Activated CD8-positive, alpha-beta T cell treated with anti-CD3 and anti-CD28 coated beads for 36 hours (primary cell): ENCODE results near the gene RAD51B. TPM values are rescaled to one million over a fixed set of nuclear protein-coding genes. Genes with fewer than 3 reads are reported as not detected.

Experiments
- ATAC-seq: fragments of 200-7000 bp; cut with Tn5 transposase; one replicate; pipeline ENCODE4 v1.10.0; 2021; ENCODE audit warnings: mild to moderate bottlenecking, moderate library complexity
- CTCF ChIA-PET: fragments of 350-600 bp; sonication (Branson Sonifier 250); formaldehyde crosslinking; loops from one replicate; lab custom pipeline; 2021; ENCODE audit warnings: antibody characterized with exemption; lab: Charles Lee
- POLR2A ChIA-PET: fragments of 350-600 bp; sonication (Branson Sonifier 250); formaldehyde crosslinking; loops from one replicate; lab custom pipeline; 2021; ENCODE audit warnings: antibody characterized with exemption; lab: Charles Lee
- DNase-seq: peaks from one replicate; pipeline ENCODE4 v3.0.0-alpha.2; 2020
- H3K27ac Mint-ChIP-seq: one replicate; pipeline ENCODE4 v1.8.0; 2021; ENCODE audit warnings: mild to moderate bottlenecking, mixed read lengths
- H3K27me3 Mint-ChIP-seq: one replicate; pipeline ENCODE4 v1.8.0; 2021; ENCODE audit warnings: mixed read lengths
- H3K36me3 Mint-ChIP-seq: one replicate; pipeline ENCODE4 v1.8.0; 2021; ENCODE audit warnings: low read depth, mixed read lengths
- H3K4me1 Mint-ChIP-seq: one replicate; pipeline ENCODE4 v1.8.0; 2021; ENCODE audit warnings: low read depth, mixed read lengths
- H3K4me3 Mint-ChIP-seq: one replicate; pipeline ENCODE4 v1.8.0; 2021; ENCODE audit warnings: mild to moderate bottlenecking, moderate library complexity, mixed read lengths
- H3K9me3 Mint-ChIP-seq: one replicate; pipeline ENCODE4 v1.8.0; 2021; ENCODE audit warnings: mixed read lengths
- CTCF ChIP-seq: fragments of 200-600 bp; IDR thresholded peaks from one replicate; pipeline ENCODE4 v1.8.0; 2022; ENCODE audit warnings: antibody characterized with exemption, mild to moderate bottlenecking
- intact Hi-C: fragments of 100-400 bp; cut with micrococcal nuclease; formaldehyde crosslinking; loops from one replicate; pipeline ENCODE4 v1.10.0; 2022
- total RNA-seq, 2 experiments: library from RNA; stranded (reverse); gene quantifications; one replicate each; pipeline ENCODE4 v1.2.3, GENCODE V29; 2021

Gene RAD51B
- total RNA-seq, 2 experiments from 2014 or later: 38.2 to 40.6 TPM

DNA sequence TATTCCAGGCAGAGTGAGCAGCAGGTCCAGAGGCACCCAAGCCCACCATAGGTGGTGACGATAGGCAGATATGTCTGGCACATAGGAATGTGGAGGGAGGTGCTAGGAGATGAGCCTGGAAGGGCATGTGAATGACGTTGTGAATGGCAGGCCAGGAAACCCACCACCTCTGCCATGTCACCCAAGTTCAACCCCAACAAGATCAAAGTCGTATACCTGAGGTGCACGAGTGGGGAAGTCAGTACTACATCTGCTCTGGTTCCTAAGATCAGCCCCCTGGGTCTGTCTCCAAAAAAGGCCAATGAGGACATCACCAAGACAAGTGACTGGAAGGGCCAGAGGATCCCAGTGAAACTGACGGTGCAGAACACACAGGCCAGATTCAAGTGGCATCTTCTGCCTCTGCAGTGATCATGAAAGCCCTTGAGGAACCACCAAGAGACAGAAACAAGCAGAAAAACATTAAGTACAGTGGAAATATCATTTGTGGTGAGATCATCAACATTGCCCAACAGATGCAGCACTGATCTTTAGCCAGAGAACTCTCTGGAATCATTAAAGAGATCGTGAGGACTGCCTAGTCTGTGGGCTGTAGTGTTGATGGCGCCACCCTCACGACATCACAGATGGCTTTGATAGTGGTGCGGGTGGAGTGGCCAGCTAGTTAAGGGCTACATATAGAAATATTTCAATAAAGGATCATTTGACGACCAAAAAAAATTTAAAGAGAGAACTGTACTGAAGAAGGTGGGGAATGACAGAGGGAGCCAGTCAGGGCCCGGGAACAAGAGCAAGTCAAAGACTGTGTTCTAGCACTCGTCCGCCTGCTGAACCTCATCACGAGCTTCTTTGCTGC is 873.6 kb downstream of the RAD51B start:
- Mint-ChIP-seq H3K4me3 (no peak overlapping the region), H3K36me3 (no peaks in the 10 kb centered on the region), H3K27me3 (no peaks in the 10 kb centered on the region), H3K9me3 (peaks cover 1% of the 10 kb centered on the region), H3K27ac (no peak overlapping the region), H3K4me1 (peaks cover 14% of the 10 kb centered on the region)
- no peak for ATAC-seq
- TF ChIP-seq CTCF: no peak
- ChIA-PET POLR2A (interaction anchor here (1.4 to 1.9 kb wide), 3 partner anchors 8 to 29 kb away, joined by 5 to 7 read pairs (median 5); no protein-coding TSS in a partner anchor), CTCF (interaction anchor here (1.0 kb wide), 1 partner anchor 749 kb away, joined by 4 read pairs; no protein-coding TSS in a partner anchor)
- intact Hi-C loops: no loop called here
- DNase-seq: no peak

GRCh38 chr14:68693926-68694325 is 874.3 kb downstream of the RAD51B start:
- DNase-seq: no peak
- CTCF ChIA-PET: interaction anchor here (0.6 to 1.5 kb wide), 3 partner anchors 8 to 750 kb away, joined by 3 to 4 read pairs (median 4); no protein-coding TSS in a partner anchor
- no peak for ATAC-seq
- Mint-ChIP-seq H3K36me3 (no peaks in the 10 kb centered on the region), H3K27ac (no peak overlapping the region), H3K9me3 (peaks cover 1% of the 10 kb centered on the region), H3K4me3 (no peak overlapping the region), H3K4me1 (peaks cover 14% of the 10 kb centered on the region), H3K27me3 (no peaks in the 10 kb centered on the region)
- intact Hi-C loops: no loop called here
- POLR2A ChIA-PET: interaction anchor here (1.4 to 1.9 kb wide), 3 partner anchors 8 to 30 kb away, joined by 5 to 7 read pairs (median 5); no protein-coding TSS in a partner anchor
- no peak for TF ChIP-seq CTCF

DNA sequence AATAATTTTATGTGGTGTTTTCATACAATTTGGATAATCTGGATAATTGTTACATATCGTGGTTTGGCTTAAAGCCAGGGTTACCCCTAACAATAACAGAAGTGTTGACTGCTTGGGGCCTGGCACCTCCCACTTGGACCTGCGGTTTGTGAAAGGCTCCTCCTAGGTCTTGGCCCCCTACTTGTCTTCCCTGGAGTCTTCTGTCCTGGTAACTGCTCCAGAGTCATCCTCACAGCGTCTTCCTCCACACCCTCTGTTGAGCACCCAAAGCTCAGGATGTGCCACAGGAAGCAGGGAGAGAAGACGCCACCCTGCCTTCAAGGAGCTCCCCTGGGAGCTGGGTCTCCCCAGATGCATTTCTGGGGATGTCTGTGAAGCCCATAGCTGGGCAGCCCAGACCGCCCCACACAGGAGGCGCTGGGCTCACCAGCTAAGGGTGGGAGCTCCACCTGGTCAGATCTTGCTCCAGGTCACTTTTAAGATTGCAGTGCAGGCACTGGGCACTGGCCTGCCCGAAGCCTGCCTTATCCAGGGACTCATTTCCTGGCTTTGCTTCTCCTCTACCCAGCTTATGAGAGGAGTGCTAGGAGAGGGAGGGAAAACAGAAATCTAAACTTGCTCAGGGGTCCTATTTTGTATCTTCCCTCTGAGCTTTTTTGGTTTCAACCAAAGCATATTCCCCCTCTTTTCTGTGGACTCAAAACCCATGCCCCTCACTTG is 875.1 kb downstream of the RAD51B start:
- CTCF ChIA-PET: interaction anchor here (0.5 to 1.5 kb wide), 3 partner anchors 8 to 59 kb away, joined by 3 to 4 read pairs (median 3); no protein-coding TSS in a partner anchor
- H3K36me3 Mint-ChIP-seq: no peaks in the 10 kb centered on the region
- intact Hi-C loops: no loop called here
- H3K9me3 Mint-ChIP-seq: peaks cover 1% of the 10 kb centered on the region
- DNase-seq (no peak), ATAC-seq (no peak)
- no peak overlapping the region for H3K27ac Mint-ChIP-seq
- POLR2A ChIA-PET: interaction anchor here (0.5 to 1.9 kb wide), 5 partner anchors 9 to 101 kb away, joined by 3 to 7 read pairs (median 5); no protein-coding TSS in a partner anchor
- H3K4me1 Mint-ChIP-seq: peaks cover 14% of the 10 kb centered on the region
- TF ChIP-seq CTCF: no peak
- no peaks in the 10 kb centered on the region for H3K27me3 Mint-ChIP-seq
- no peak overlapping the region for H3K4me3 Mint-ChIP-seq

GRCh38 chr14:68695326-68695768 is 875.8 kb downstream of the RAD51B start:
- ATAC-seq: peak; percentile 94
- intact Hi-C loops: no loop called here
- no peak for TF ChIP-seq CTCF
- Mint-ChIP-seq H3K4me1 (peaks cover 14% of the 10 kb centered on the region), H3K27ac (peak overlapping the region; percentile 11), H3K4me3 (no peak overlapping the region), H3K27me3 (no peaks in the 10 kb centered on the region), H3K9me3 (peaks cover 1% of the 10 kb centered on the region), H3K36me3 (no peaks in the 10 kb centered on the region)
- peak; percentile 76 for DNase-seq
- ChIA-PET CTCF (interaction anchor here (1.5 kb wide), 1 partner anchor 16 kb away, joined by 4 read pairs; no protein-coding TSS in a partner anchor), POLR2A (interaction anchor here (1.9 kb wide), 1 partner anchor 12 kb away, joined by 5 read pairs; no protein-coding TSS in a partner anchor)
